Measurements from ENCODE around the gene PNMA1.

DNA sequence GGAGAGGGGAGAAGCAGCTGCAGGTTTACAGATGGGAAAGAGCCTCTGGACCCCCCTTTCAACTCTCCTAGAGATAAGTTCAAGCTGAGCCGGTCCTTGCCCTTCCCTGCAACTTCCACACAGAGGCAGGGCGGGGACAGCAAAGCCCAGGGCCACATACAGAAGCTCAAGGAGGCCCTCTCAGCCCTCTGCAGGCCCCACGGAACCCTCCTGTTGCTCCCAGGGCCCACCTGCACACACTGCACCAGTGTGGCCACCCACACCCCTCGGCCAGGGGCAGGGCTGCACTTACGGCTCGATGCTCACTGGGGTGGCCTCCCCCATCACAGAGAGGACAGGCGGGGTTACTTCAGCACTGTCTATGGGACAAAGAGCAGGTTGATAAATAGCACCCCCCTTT is 13.0 kb upstream of the PNMA1 start:
- TF ChIP-seq NR3C1 (CRISPR knock-in tag; IDR thresholded peaks at IDR 0.05) (no peak), ZNF333 (CRISPR knock-in tag; IDR thresholded peaks at IDR 0.05; ENCODE audit: borderline replicate concordance) (no peak), EED (CRISPR knock-in tag; IDR thresholded peaks at IDR 0.05) (no peak)

All from HepG2 (cell line).